K562 (cell line): ENCODE measurements around the gene ARHGAP9. TPM values are rescaled to one million over a fixed set of nuclear protein-coding genes. Genes with fewer than 3 reads are reported as not detected.

Source experiments
- CBX8 ChIP-seq: fragments of 200-600 bp; sonication (generic); IDR thresholded peaks from 2 replicates; pipeline ENCODE4 v1.6.1; 2012; ENCODE audit warnings: borderline replicate concordance, mixed run types, low read depth, mild to moderate bottlenecking, moderate library complexity, mixed read lengths, low read length, control low read depth, inconsistent platforms; ENCODE audit not compliant: poor library complexity, severe bottlenecking; ENCODE audit errors: extremely low read depth
- MGA ChIP-seq: fragments of 450-650 bp; IDR thresholded peaks from 2 replicates; pipeline ENCODE4 v1.6.1; 2016; ENCODE audit warnings: mild to moderate bottlenecking, moderate library complexity
- PRMT5 ChIP-seq: sonication (generic); formaldehyde crosslinking; IDR thresholded peaks from 2 replicates; pipeline ENCODE4 v1.5.0; 2020; ENCODE audit warnings: missing genetic modification reagents
- RCOR1 ChIP-seq, 2 experiments: IDR thresholded peaks; 2 replicates each; pipeline ENCODE4 v1.6.1; 2012; ENCODE audit warnings: low read depth in 2 of 2, low read length in 2 of 2, borderline replicate concordance in 1 of 2, improper control_type of control experiment in 1 of 2
- ZNF140 ChIP-seq: fragments of 250-450 bp; sonication (Bioruptor Pico); IDR thresholded peaks from 2 replicates; pipeline ENCODE4 v1.8.0; 2021; ENCODE audit warnings: moderate library complexity, mild to moderate bottlenecking, inconsistent platforms
- ZNF655 ChIP-seq: fragments of 250-450 bp; sonication (Bioruptor Pico); IDR thresholded peaks from 2 replicates; pipeline ENCODE4 v1.5.0; 2021
- polyA plus RNA-seq, 8 experiments: library from polyadenylated mRNA; depleted of rRNA in 4 of 8; stranded (reverse) in 5 of 8; unstranded in 3 of 8; fragments of >200 nt; fragmentation: Nextera tagmentation in 2 of 8; fragmentation: Illumina TruSeq in 1 of 8; extraction: Ambion mirVana in 2 of 8; extraction: Trizol in 1 of 8; gene quantifications; 2 replicates each; pipeline versions ENCODE4 v1.2.1 to v1.2.3, GENCODE V29; 2011 to 2014; ENCODE audit warnings: inconsistent platforms in 1 of 8, missing spikeins in 1 of 8
- total RNA-seq, 7 experiments: library from RNA; depleted of rRNA in 6 of 7; stranded (reverse); fragments of >200 nt in 6 of 7; fragmentation: Illumina TruSeq in 2 of 7; extraction: Trizol in 2 of 7; gene quantifications; 2 replicates each; pipeline versions ENCODE4 v1.2.1 to v1.2.3, GENCODE V29; 2011 to 2021; ENCODE audit warnings: low replicate concordance in 1 of 7
- TF ChIP-seq, protein P1 (sequence below), 2 experiments: IDR thresholded peaks in 1 of 2; conservative IDR thresholded peaks in 1 of 2; 2 replicates each; pipeline ENCODE4 v1.6.1; 2016; ENCODE audit warnings: low read depth in 2 of 2, mild to moderate bottlenecking in 1 of 2, missing compliant biosample characterization in 1 of 2, missing genetic modification characterization in 1 of 2, moderate library complexity in 1 of 2
- TF ChIP-seq, protein P2 (sequence below), 3 experiments: IDR thresholded peaks in 2 of 3; conservative IDR thresholded peaks in 1 of 3; 2 replicates each; pipeline ENCODE4 v1.5.1; 2011 to 2012; ENCODE audit warnings: low read length in 3 of 3, mild to moderate bottlenecking in 3 of 3, control low read depth in 2 of 3, improper control_type of control experiment in 1 of 3, inconsistent platforms in 1 of 3, low read depth in 1 of 3, mixed read lengths in 1 of 3, moderate library complexity in 1 of 3; ENCODE audit not compliant: insufficient read depth in 2 of 3

Gene ARHGAP9
- total and polyA plus RNA-seq, 9 of the 15 experiments (the other 6 are each of a cell fraction or from before 2014, with no cell fraction given), result 1.5 to 10.2 (median 5.1) TPM

DNA sequence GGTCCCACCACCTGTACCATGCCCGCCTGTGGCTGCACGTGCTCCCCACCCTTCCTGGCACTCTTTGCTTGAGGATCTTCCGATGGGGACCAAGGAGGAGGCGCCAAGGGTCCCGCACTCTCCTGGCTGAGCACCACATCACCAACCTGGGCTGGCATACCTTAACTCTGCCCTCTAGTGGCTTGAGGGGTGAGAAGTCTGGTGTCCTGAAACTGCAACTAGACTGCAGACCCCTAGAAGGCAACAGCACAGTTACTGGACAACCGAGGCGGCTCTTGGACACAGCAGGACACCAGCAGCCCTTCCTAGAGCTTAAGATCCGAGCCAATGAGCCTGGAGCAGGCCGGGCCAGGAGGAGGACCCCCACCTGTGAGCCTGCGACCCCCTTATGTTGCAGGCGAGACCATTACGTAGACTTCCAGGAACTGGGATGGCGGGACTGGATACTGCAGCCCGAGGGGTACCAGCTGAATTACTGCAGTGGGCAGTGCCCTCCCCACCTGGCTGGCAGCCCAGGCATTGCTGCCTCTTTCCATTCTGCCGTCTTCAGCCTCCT is 23.4 kb downstream of the ARHGAP9 start (continued):
- TF ChIP-seq, protein P1, sequence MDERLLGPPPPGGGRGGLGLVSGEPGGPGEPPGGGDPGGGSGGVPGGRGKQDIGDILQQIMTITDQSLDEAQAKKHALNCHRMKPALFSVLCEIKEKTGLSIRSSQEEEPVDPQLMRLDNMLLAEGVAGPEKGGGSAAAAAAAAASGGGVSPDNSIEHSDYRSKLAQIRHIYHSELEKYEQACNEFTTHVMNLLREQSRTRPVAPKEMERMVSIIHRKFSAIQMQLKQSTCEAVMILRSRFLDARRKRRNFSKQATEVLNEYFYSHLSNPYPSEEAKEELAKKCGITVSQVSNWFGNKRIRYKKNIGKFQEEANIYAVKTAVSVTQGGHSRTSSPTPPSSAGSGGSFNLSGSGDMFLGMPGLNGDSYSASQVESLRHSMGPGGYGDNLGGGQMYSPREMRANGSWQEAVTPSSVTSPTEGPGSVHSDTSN (CRISPR knock-in tag; IDR thresholded peaks at IDR 0.05; ENCODE audit: low read depth), result no peak
- TF ChIP-seq, protein P1 (tag; conservative IDR thresholded peaks at IDR 0.05; ENCODE audit: low read depth), result no peak
- TF ChIP-seq ZNF140 (CRISPR knock-in tag), result no peak
- TF ChIP-seq, protein P2, sequence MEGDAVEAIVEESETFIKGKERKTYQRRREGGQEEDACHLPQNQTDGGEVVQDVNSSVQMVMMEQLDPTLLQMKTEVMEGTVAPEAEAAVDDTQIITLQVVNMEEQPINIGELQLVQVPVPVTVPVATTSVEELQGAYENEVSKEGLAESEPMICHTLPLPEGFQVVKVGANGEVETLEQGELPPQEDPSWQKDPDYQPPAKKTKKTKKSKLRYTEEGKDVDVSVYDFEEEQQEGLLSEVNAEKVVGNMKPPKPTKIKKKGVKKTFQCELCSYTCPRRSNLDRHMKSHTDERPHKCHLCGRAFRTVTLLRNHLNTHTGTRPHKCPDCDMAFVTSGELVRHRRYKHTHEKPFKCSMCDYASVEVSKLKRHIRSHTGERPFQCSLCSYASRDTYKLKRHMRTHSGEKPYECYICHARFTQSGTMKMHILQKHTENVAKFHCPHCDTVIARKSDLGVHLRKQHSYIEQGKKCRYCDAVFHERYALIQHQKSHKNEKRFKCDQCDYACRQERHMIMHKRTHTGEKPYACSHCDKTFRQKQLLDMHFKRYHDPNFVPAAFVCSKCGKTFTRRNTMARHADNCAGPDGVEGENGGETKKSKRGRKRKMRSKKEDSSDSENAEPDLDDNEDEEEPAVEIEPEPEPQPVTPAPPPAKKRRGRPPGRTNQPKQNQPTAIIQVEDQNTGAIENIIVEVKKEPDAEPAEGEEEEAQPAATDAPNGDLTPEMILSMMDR (IDR thresholded peaks at IDR 0.05 in 2 of 3, conservative IDR thresholded peaks at IDR 0.05 in 1 of 3; ENCODE audit: insufficient read depth in 2 of 3, low read depth in 1 of 3, low read length in 3 of 3), result peak; percentile 81 to 92 (median 88)
- TF ChIP-seq ZNF655 (CRISPR knock-in tag), result no peak
- TF ChIP-seq RCOR1 (IDR thresholded peaks at IDR 0.05; ENCODE audit: borderline replicate concordance in 1 of 2, low read depth in 2 of 2, low read length in 2 of 2), result peak in 1 of 2 experiments; percentile 74; a peak in 2 of 4 replicates
- no peak for TF ChIP-seq PRMT5 (CRISPR knock-in tag)
- TF ChIP-seq MGA, result peak; percentile 82
- TF ChIP-seq CBX8, result no peak
